Kasumi-1 (cell line): ENCODE data around the gene LIN7A.

Experiments
- DNase-seq, 2 experiments: peaks; one replicate each; lab custom pipeline; 2025; lab: John Stamatoyannopoulos, UW

Gene LIN7A

GRCh38 chr12:80858356-80858755, 79.4 kb downstream of the LIN7A start:
- DNase-seq = no peak

- DNase-seq = no peak
Observed at GRCh38 chr12:80857311-80857710, 80.4 kb downstream of the LIN7A start.

- no peak for DNase-seq
Observed at GRCh38 chr12:80849337-80849736, 88.4 kb downstream of the LIN7A start.

- DNase-seq = no peak
Observed at GRCh38 chr12:80848858-80849257, 88.9 kb downstream of the LIN7A start.

GRCh38 chr12:80847575-80847974, 90.2 kb downstream of the LIN7A start:
- DNase-seq = no peak

- no peak for DNase-seq
Observed at GRCh38 chr12:80846952-80847351, 90.8 kb downstream of the LIN7A start.

- no peak for DNase-seq
Observed at GRCh38 chr12:80845639-80846038, 92.1 kb downstream of the LIN7A start.

- no peak for DNase-seq
Observed at GRCh38 chr12:80843969-80844368, 93.8 kb downstream of the LIN7A start.

- DNase-seq = no peak
Observed at GRCh38 chr12:80838708-80839107, 99.0 kb downstream of the LIN7A start.

GRCh38 chr12:80838024-80838658, 99.6 kb downstream of the LIN7A start:
- no peak for DNase-seq

- peak; percentile 39 to 47 for DNase-seq
Observed at GRCh38 chr12:80837342-80837978, 100.3 kb downstream of the LIN7A start.

GRCh38 chr12:80834724-80835123, 103.0 kb downstream of the LIN7A start:
- DNase-seq = no peak

- DNase-seq = no peak
Observed at GRCh38 chr12:80830533-80831088, 107.1 kb downstream of the LIN7A start.

GRCh38 chr12:80829767-80830166, 108.0 kb downstream of the LIN7A start:
- DNase-seq = no peak

- DNase-seq = no peak
Observed at GRCh38 chr12:80825506-80825905, 112.2 kb downstream of the LIN7A start.

GRCh38 chr12:80823393-80823792, 114.3 kb downstream of the LIN7A start:
- no peak for DNase-seq

GRCh38 chr12:80821513-80822000, 116.2 kb downstream of the LIN7A start:
- no peak for DNase-seq

- no peak for DNase-seq
Observed at GRCh38 chr12:80818878-80819277, 118.9 kb downstream of the LIN7A start.

GRCh38 chr12:80815351-80815750, 122.4 kb downstream of the LIN7A start:
- DNase-seq = no peak

- DNase-seq = no peak
Observed at GRCh38 chr12:80814453-80814852, 123.3 kb downstream of the LIN7A start.

- DNase-seq = no peak
Observed at GRCh38 chr12:80813820-80814219, 123.9 kb downstream of the LIN7A start.

GRCh38 chr12:80811957-80812708, 125.6 kb downstream of the LIN7A start:
- no peak for DNase-seq

GRCh38 chr12:80810874-80811273, 126.9 kb downstream of the LIN7A start:
- DNase-seq = no peak
